ENCODE data around the gene GMCL1.
"Not testable (repeated sequence)": the region's sequence is repeated elsewhere in the genome, so short reads cannot be mapped to it uniquely, and the experiment has no call there.

GRCh38 chr2:69892838-69893424 is 63.5 kb downstream of the GMCL1 start:
- TF ChIP-seq, protein P1, sequence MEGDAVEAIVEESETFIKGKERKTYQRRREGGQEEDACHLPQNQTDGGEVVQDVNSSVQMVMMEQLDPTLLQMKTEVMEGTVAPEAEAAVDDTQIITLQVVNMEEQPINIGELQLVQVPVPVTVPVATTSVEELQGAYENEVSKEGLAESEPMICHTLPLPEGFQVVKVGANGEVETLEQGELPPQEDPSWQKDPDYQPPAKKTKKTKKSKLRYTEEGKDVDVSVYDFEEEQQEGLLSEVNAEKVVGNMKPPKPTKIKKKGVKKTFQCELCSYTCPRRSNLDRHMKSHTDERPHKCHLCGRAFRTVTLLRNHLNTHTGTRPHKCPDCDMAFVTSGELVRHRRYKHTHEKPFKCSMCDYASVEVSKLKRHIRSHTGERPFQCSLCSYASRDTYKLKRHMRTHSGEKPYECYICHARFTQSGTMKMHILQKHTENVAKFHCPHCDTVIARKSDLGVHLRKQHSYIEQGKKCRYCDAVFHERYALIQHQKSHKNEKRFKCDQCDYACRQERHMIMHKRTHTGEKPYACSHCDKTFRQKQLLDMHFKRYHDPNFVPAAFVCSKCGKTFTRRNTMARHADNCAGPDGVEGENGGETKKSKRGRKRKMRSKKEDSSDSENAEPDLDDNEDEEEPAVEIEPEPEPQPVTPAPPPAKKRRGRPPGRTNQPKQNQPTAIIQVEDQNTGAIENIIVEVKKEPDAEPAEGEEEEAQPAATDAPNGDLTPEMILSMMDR (conservative IDR thresholded peaks at IDR 0.05), result not testable (repeated sequence)
- not testable (repeated sequence) for TF ChIP-seq EZH2 (IDR thresholded peaks at IDR 0.05; ENCODE audit: low read depth)

Data from PC-9 (cell line).